H9 (cell line): ENCODE data around the gene BLOC1S5. TPM values are rescaled to one million over a fixed set of nuclear protein-coding genes. Genes with fewer than 3 reads are reported as not detected.

ENCODE experiments used
- DNase-seq: peaks from one replicate; pipeline ENCODE4 v3.0.0-alpha.2; 2017
- H2AFZ ChIP-seq: one replicate; pipeline ENCODE4 v1.6.1; 2013; ENCODE audit warnings: mild to moderate bottlenecking, low read length, control low read depth, moderate library complexity
- H2AK5ac ChIP-seq: 2 replicates; pipeline ENCODE4 v1.6.1; 2013; ENCODE audit warnings: low read length, control low read depth, mixed read lengths; ENCODE audit not compliant: insufficient read length
- H2BK120ac ChIP-seq: one replicate; pipeline ENCODE4 v1.6.1; 2013; ENCODE audit warnings: low read depth, mild to moderate bottlenecking, low read length, control low read depth, inconsistent platforms; ENCODE audit not compliant: poor library complexity, severe bottlenecking
- H2BK12ac ChIP-seq: 2 replicates; pipeline ENCODE4 v1.6.1; 2013; ENCODE audit warnings: low read length, control low read depth, mixed read lengths, low read depth; ENCODE audit not compliant: insufficient read length
- H2BK15ac ChIP-seq: 2 replicates; pipeline ENCODE4 v1.6.1; 2013; ENCODE audit warnings: low read depth, low read length, control low read depth
- H2BK20ac ChIP-seq: one replicate; pipeline ENCODE4 v1.6.1; 2013; ENCODE audit warnings: low read depth, mild to moderate bottlenecking, low read length, control low read depth, inconsistent platforms; ENCODE audit not compliant: poor library complexity, severe bottlenecking
- H2BK5ac ChIP-seq: 2 replicates; pipeline ENCODE4 v1.6.1; 2013; ENCODE audit warnings: low read length, control low read depth, mixed read lengths; ENCODE audit not compliant: insufficient read length
- H3K14ac ChIP-seq: 2 replicates; pipeline ENCODE4 v1.6.1; 2013; ENCODE audit warnings: low read length, control low read depth; ENCODE audit not compliant: insufficient read depth
- H3K18ac ChIP-seq: 2 replicates; pipeline ENCODE4 v1.6.1; 2013; ENCODE audit warnings: low read depth, mild to moderate bottlenecking, mixed read lengths, low read length, control low read depth; ENCODE audit not compliant: insufficient read length
- H3K23ac ChIP-seq: 2 replicates; pipeline ENCODE4 v1.6.1; 2013; ENCODE audit warnings: low read length, control low read depth, mixed read lengths, low read depth; ENCODE audit not compliant: insufficient read length
- H3K23me2 ChIP-seq: 2 replicates; pipeline ENCODE4 v1.6.1; 2013; ENCODE audit warnings: low read depth, mild to moderate bottlenecking, mixed read lengths, low read length, control low read depth; ENCODE audit not compliant: insufficient read length, poor library complexity, severe bottlenecking
- H3K27ac ChIP-seq: 2 replicates; pipeline ENCODE4 v1.5.1; 2013; ENCODE audit warnings: low read length, control low read depth, mixed read lengths, low read depth; ENCODE audit not compliant: insufficient read length
- H3K27me3 ChIP-seq: 2 replicates; pipeline ENCODE4 v1.6.1; 2013; ENCODE audit warnings: low read length, control low read depth, inconsistent platforms; ENCODE audit not compliant: insufficient read depth
- H3K4ac ChIP-seq: 2 replicates; pipeline ENCODE4 v1.6.1; 2013; ENCODE audit warnings: low read depth, mild to moderate bottlenecking, control low read depth, inconsistent platforms, low read length, moderate library complexity
- H3K4me1 ChIP-seq: 2 replicates; pipeline ENCODE4 v1.6.1; 2013; ENCODE audit warnings: low read length, control low read depth, inconsistent platforms; ENCODE audit not compliant: insufficient read depth
- H3K4me2 ChIP-seq: 2 replicates; pipeline ENCODE4 v1.6.1; 2013; ENCODE audit warnings: low read length, control low read depth, mixed read lengths; ENCODE audit not compliant: insufficient read length, insufficient read depth
- H3K56ac ChIP-seq: 2 replicates; pipeline ENCODE4 v1.6.1; 2013; ENCODE audit warnings: low read depth, mild to moderate bottlenecking, mixed read lengths, low read length, control low read depth; ENCODE audit not compliant: insufficient read length
- H3K79me1 ChIP-seq: 2 replicates; pipeline ENCODE4 v1.6.1; 2013; ENCODE audit warnings: low read depth, mild to moderate bottlenecking, moderate library complexity, low read length, control low read depth, inconsistent platforms; ENCODE audit not compliant: insufficient read depth, poor library complexity, severe bottlenecking
- H3K79me2 ChIP-seq: 2 replicates; pipeline ENCODE4 v1.6.1; 2013; ENCODE audit warnings: low read length, control low read depth, inconsistent platforms; ENCODE audit not compliant: insufficient read depth
- H3K9ac ChIP-seq: 2 replicates; pipeline ENCODE4 v1.6.1; 2013; ENCODE audit warnings: low read length, control low read depth, mixed read lengths; ENCODE audit not compliant: insufficient read length; ENCODE audit errors: extremely low read depth
- H3K9me3 ChIP-seq: one replicate; pipeline ENCODE4 v1.6.1; 2013; ENCODE audit warnings: low read depth, low read length, inconsistent platforms; ENCODE audit not compliant: control insufficient read depth
- H3T11ph ChIP-seq: one replicate; pipeline ENCODE4 v1.6.1; 2013; ENCODE audit warnings: mild to moderate bottlenecking, low read length, control low read depth, inconsistent platforms
- H4K20me1 ChIP-seq: one replicate; pipeline ENCODE4 v1.6.1; 2013; ENCODE audit not compliant: control insufficient read depth, insufficient read length, insufficient read depth
- H4K5ac ChIP-seq: 2 replicates; pipeline ENCODE4 v1.6.1; 2013; ENCODE audit warnings: low read depth, mild to moderate bottlenecking, mixed read lengths, low read length, control low read depth; ENCODE audit not compliant: insufficient read length
- H4K8ac ChIP-seq: replicated peaks from 2 replicates; pipeline ENCODE4 v1.6.1; 2013; ENCODE audit warnings: low read length, control low read depth, mixed read lengths, low read depth; ENCODE audit not compliant: insufficient read length
- H4K91ac ChIP-seq: 2 replicates; pipeline ENCODE4 v1.6.1; 2013; ENCODE audit warnings: low read depth, mild to moderate bottlenecking, moderate library complexity, mixed read lengths, low read length, control low read depth; ENCODE audit not compliant: insufficient read length
- H3K27ac Mint-ChIP-seq, 3 experiments: 2 replicates in 2 of 3; 3 replicates in 1 of 3; pipeline ENCODE4 v1.8.0; 2020 to 2021; ENCODE audit warnings: mixed read lengths in 3 of 3, mild to moderate bottlenecking in 1 of 3, moderate library complexity in 1 of 3
- H3K27me3 Mint-ChIP-seq: 2 replicates; pipeline ENCODE4 v1.8.0; 2021; ENCODE audit warnings: low read depth, mild to moderate bottlenecking, moderate library complexity, mixed read lengths
- H3K36me3 Mint-ChIP-seq, 3 experiments: 2 replicates in 2 of 3; 3 replicates in 1 of 3; pipeline ENCODE4 v1.8.0; 2020 to 2021; ENCODE audit warnings: low read depth in 3 of 3, mixed read lengths in 3 of 3; ENCODE audit not compliant: insufficient read depth in 1 of 3
- H3K4me1 Mint-ChIP-seq, 2 experiments: 2 replicates each; pipeline ENCODE4 v1.8.0; 2020; ENCODE audit warnings: mixed read lengths in 2 of 2
- H3K4me3 Mint-ChIP-seq, 2 experiments: 2 replicates in 1 of 2; 3 replicates in 1 of 2; pipeline ENCODE4 v1.8.0; 2020 to 2021; ENCODE audit warnings: mild to moderate bottlenecking in 2 of 2, mixed read lengths in 2 of 2, moderate library complexity in 1 of 2
- H3K9me3 Mint-ChIP-seq, 2 experiments: 2 replicates in 1 of 2; 3 replicates in 1 of 2; pipeline ENCODE4 v1.8.0; 2020; ENCODE audit warnings: mild to moderate bottlenecking in 2 of 2, mixed read lengths in 2 of 2, moderate library complexity in 1 of 2
- CTCF ChIP-seq: fragments of 200-600 bp; sonication (generic); conservative IDR thresholded peaks from 3 replicates; pipeline ENCODE4 v1.8.0; 2021; ENCODE audit warnings: antibody characterized with exemption, mild to moderate bottlenecking
- WGBS: extraction: QIAGEN DNeasy Blood & Tissue Kit; methylation state at CpG from one replicate; pipeline ENCODE4 v1.1.7; 2013; ENCODE audit warnings: missing lambda C conversion rate, low lambda C conversion rate, mixed read lengths; ENCODE audit not compliant: insufficient read length; ENCODE audit errors: extremely low coverage; 5-methylcytosine and 5-hydroxymethylcytosine counted together
- total RNA-seq: library from RNA; stranded (reverse); gene quantifications from 2 replicates; pipeline ENCODE4 v1.2.1, GENCODE V29; 2021

BLOC1S5 gene
- total RNA-seq, 1 experiment from 2014 or later, result 15.6 TPM

DNA sequence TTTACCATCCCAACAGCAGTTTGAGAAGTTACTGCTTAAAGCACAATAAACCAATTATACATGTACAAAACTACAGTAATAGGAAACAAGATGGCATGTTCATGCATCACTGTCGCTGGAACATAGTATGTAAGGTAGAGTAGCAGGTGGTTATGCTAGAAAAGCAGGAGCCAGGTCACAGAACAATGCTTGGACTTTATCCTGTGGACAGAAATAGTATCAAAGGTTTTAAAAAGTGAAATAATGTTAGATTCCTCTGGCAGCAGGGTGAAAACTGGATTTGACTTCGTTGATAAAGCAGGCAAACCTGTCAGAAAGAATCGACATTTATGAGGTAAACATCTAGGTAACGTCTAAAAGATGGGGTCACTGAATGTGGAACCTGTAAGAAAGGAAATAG lies 2.5 kb downstream of the BLOC1S5 start:
- no peak overlapping the region for H3K56ac ChIP-seq
- no peak overlapping the region for H2BK20ac ChIP-seq
- no peak overlapping the region for H3K4ac ChIP-seq
- no peaks in the 10 kb centered on the region for H3K79me1 ChIP-seq
- H2AFZ ChIP-seq, result no peak overlapping the region
- H3K79me2 ChIP-seq, result no peaks in the 10 kb centered on the region
- no peak overlapping the region for H3K23ac ChIP-seq
- H3T11ph ChIP-seq, result no peak overlapping the region
- H3K27me3 ChIP-seq, result no peaks in the 10 kb centered on the region
- no peak overlapping the region for H3K27ac ChIP-seq
- no peak for DNase-seq
- no peak for TF ChIP-seq CTCF
- no peak overlapping the region for H4K91ac ChIP-seq
- H4K5ac ChIP-seq, result no peak overlapping the region
- Mint-ChIP-seq H3K4me3 (no peak overlapping the region), H3K36me3 (peaks cover 6 to 33% (median 21%) of the 10 kb centered on the region in 3 experiments; a peak in 6 of 7 replicates), H3K27ac (no peak overlapping the region), H3K9me3 (no peaks in the 10 kb centered on the region), H3K4me1 (peaks cover 18% of the 10 kb centered on the region in 2 experiments), H3K27me3 (no peaks in the 10 kb centered on the region)
- no peak overlapping the region for H2BK15ac ChIP-seq
- H4K20me1 ChIP-seq, result no peaks in the 10 kb centered on the region
- H3K18ac ChIP-seq, result no peak overlapping the region
- H3K4me1 ChIP-seq, result no peaks in the 10 kb centered on the region
- H2BK5ac ChIP-seq, result no peak overlapping the region
- H2AK5ac ChIP-seq, result no peak overlapping the region
- WGBS, result no CpG with 5 or more reads among the region's 4 CpGs
- H2BK12ac ChIP-seq, result no peak overlapping the region
- H3K9ac ChIP-seq, result no peak overlapping the region
- H3K14ac ChIP-seq, result no peak overlapping the region
- H3K9me3 ChIP-seq, result no peaks in the 10 kb centered on the region
- H3K4me2 ChIP-seq, result no peak overlapping the region
- no peaks in the 10 kb centered on the region for H3K23me2 ChIP-seq
- no peak overlapping the region for H2BK120ac ChIP-seq
- H4K8ac ChIP-seq, result no peak overlapping the region
